Esophagus muscularis mucosa (tissue), 4 donors: ENCODE data around the gene CCDC127. TPM values are rescaled to one million over a fixed set of nuclear protein-coding genes. Genes with fewer than 3 reads are reported as not detected.

Experiments used
- DNase-seq: peaks from one replicate; pipeline ENCODE4 v3.0.0-alpha.2; 2017; ENCODE audit errors: extremely low spot score
- H3K27ac ChIP-seq, 4 donors: fragments of 200-600 bp; sonication (generic); replicated peaks in 1 of 4; 1 replicate in 3 of 4; 2 replicates in 1 of 4; pipeline ENCODE4 v1.5.1; 2016 to 2019; ENCODE audit warnings: mild to moderate bottlenecking in 1 of 4
- H3K27me3 ChIP-seq, 4 donors: fragments of 200-600 bp; sonication (generic); one replicate each; pipeline versions ENCODE4 v1.5.1 to v1.6.0; 2016 to 2019
- H3K36me3 ChIP-seq, 4 donors: fragments of 200-600 bp; sonication (generic); one replicate each; pipeline ENCODE4 v1.5.1; 2016 to 2019
- H3K4me1 ChIP-seq, 4 donors: fragments of 200-600 bp; sonication (generic); one replicate each; pipeline ENCODE4 v1.5.1; 2016 to 2019
- H3K4me3 ChIP-seq, 4 donors: fragments of 200-600 bp; sonication (generic); 1 replicate in 2 of 4; 2 replicates in 2 of 4; pipeline ENCODE4 v1.5.1; 2016 to 2019; ENCODE audit warnings: mild to moderate bottlenecking in 4 of 4, moderate library complexity in 1 of 4
- H3K9me3 ChIP-seq, 4 donors: fragments of 200-600 bp; sonication (generic); 1 replicate in 3 of 4; 2 replicates in 1 of 4; pipeline ENCODE4 v1.5.1; 2016 to 2019
- EP300 ChIP-seq: sonication (generic); formaldehyde crosslinking; IDR thresholded peaks from one replicate; pipeline ENCODE4 v1.6.1; 2017; ENCODE audit warnings: antibody characterized with exemption
- POLR2A ChIP-seq: fragments of 450-650 bp; IDR thresholded peaks from one replicate; pipeline ENCODE4 v1.6.1; 2017; ENCODE audit warnings: antibody characterized with exemption, moderate library complexity, mild to moderate bottlenecking, low read depth
- POLR2AphosphoS5 ChIP-seq, 2 donors: sonication (generic); formaldehyde crosslinking; IDR thresholded peaks; one replicate each; pipeline ENCODE4 v1.6.1; 2017; ENCODE audit warnings: antibody characterized with exemption in 2 of 2
- WGBS: methylation state at CpG from one replicate; pipeline ENCODE4 v1.1.5; 2018; 5-methylcytosine and 5-hydroxymethylcytosine counted together
- intact Hi-C: fragments of 100-400 bp; cut with DNase I; formaldehyde crosslinking; loops from one replicate; pipeline ENCODE4 v1.15.1; 2023
- total RNA-seq, 4 donors: library from RNA; depleted of rRNA; stranded (reverse); fragments of >200 nt; gene quantifications; one replicate each; pipeline versions ENCODE4 v1.1.0 to v1.2.1, GENCODE V29; 2016
- TF ChIP-seq, protein P1 (sequence below), 3 experiments: fragments of 200-600 bp in 2 of 3; fragments of 450-650 bp in 1 of 3; sonication (generic) in 2 of 3; IDR thresholded peaks; one replicate each; pipeline ENCODE4 v1.5.1; 2017 to 2019; ENCODE audit warnings: antibody characterized with exemption in 3 of 3, mild to moderate bottlenecking in 2 of 3, moderate library complexity in 1 of 3

Gene CCDC127
- total RNA-seq, 4 donors from 2014 or later: 5.8 to 11.9 (median 8.6) TPM

DNA sequence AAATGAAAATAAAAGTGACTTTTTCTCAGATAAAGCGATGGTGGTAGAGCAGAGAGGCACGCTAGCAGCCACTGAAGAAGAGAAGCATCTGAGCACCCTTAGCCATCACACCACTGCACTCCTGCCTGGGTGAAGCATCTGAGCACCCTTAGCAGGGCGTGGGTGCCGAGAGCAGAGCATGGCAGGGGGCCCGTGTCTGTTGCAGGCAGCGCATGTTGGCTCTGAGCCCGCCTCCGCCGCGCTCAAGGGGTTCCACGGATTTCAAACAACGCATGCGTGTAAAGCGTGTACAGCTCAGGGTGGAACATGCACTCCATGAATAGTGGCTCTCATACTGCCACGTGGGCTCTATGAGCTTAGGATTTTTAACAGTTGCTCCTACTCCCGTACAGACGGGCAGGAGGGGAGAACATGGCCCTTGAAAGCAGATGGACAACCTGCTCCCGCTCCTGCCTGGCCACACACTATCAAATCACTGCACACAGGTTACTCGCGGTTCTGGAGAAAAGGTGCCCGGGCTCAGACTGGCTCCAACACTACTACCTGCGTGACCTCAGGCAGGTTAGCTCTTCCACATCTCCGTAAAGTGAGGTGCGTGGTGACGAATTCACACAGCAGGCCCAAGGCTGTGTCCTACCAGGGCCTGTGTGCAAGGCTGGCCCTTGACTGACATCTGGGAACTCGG is 14.6 kb downstream of the CCDC127 start:
- intact Hi-C loops: no loop called here
- Histone ChIP-seq H3K9me3 (no peaks in the 10 kb centered on the region), H3K27me3 (no peaks in the 10 kb centered on the region), H3K27ac (no peak overlapping the region), H3K4me1 (peaks cover 0 to 22% (median 7%) of the 10 kb centered on the region in 4 donors), H3K36me3 (peaks cover 12 to 61% (median 37%) of the 10 kb centered on the region in 4 donors), H3K4me3 (no peak overlapping the region)
- TF ChIP-seq POLR2AphosphoS5 (IDR thresholded peaks at IDR 0.05): no peak
- no peak for TF ChIP-seq POLR2A
- no peak for TF ChIP-seq EP300
- TF ChIP-seq, protein P1, sequence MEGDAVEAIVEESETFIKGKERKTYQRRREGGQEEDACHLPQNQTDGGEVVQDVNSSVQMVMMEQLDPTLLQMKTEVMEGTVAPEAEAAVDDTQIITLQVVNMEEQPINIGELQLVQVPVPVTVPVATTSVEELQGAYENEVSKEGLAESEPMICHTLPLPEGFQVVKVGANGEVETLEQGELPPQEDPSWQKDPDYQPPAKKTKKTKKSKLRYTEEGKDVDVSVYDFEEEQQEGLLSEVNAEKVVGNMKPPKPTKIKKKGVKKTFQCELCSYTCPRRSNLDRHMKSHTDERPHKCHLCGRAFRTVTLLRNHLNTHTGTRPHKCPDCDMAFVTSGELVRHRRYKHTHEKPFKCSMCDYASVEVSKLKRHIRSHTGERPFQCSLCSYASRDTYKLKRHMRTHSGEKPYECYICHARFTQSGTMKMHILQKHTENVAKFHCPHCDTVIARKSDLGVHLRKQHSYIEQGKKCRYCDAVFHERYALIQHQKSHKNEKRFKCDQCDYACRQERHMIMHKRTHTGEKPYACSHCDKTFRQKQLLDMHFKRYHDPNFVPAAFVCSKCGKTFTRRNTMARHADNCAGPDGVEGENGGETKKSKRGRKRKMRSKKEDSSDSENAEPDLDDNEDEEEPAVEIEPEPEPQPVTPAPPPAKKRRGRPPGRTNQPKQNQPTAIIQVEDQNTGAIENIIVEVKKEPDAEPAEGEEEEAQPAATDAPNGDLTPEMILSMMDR (IDR thresholded peaks at IDR 0.05): no peak
- WGBS: 94% methylated on average over 24 of the region's 26 CpGs
- no peak for DNase-seq

DNA sequence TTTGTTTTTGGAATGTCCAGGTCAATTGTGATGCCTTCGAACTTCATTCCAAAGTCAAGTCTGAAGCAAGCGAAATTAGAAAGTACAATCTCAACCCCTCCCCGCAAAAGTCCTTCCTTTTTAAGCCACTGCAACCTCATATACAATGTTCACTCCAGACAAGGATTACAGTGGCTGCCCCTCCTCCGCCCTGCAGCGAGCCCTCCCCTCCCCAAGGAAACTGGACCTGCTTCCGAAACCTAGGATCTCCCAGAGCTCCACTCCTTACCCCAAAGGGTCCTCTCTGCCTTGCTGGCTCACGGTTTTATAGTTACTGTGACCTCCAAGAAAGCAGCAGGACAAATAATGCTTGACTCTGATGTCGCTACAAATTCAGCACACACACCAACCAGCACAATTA is 16.3 kb downstream of the CCDC127 start:
- H3K4me3 ChIP-seq: no peak overlapping the region
- TF ChIP-seq, protein P1 (IDR thresholded peaks at IDR 0.05): no peak
- TF ChIP-seq POLR2AphosphoS5 (IDR thresholded peaks at IDR 0.05): no peak
- TF ChIP-seq POLR2A: no peak
- TF ChIP-seq EP300: no peak
- no peaks in the 10 kb centered on the region for H3K27me3 ChIP-seq
- H3K36me3 ChIP-seq: peaks cover 10 to 54% (median 37%) of the 10 kb centered on the region in 4 donors
- intact Hi-C loops: no loop called here
- WGBS: 92% methylated on average over 8 of the region's 8 CpGs
- H3K27ac ChIP-seq: no peak overlapping the region
- DNase-seq: no peak
- no peaks in the 10 kb centered on the region for H3K9me3 ChIP-seq
- H3K4me1 ChIP-seq: peaks cover 0 to 12% (median under 1%) of the 10 kb centered on the region in 4 donors

DNA sequence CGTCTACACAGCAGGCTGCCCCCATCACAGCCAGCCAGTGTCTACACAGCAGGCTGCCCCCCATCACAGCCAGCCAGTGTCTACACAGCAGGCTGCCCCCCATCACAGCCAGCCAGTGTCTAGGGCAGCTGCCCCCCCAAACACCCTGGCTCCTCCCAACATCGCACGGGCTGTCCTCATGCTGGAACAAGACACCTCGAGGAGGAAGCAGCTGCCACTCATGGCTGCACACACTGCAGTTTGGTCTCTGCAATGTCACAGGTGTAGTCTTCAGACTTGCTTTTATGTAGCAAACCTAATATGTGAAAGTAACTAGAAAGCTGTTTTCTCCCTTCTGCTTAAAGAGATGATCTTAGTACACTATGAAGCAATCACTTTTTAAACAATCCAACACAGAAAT is 17.0 kb downstream of the CCDC127 start:
- intact Hi-C loops: no loop called here
- no peak overlapping the region for H3K27ac ChIP-seq
- DNase-seq: no peak
- no peak overlapping the region for H3K4me3 ChIP-seq
- no peaks in the 10 kb centered on the region for H3K27me3 ChIP-seq
- no peak for TF ChIP-seq EP300
- TF ChIP-seq POLR2A: no peak
- H3K4me1 ChIP-seq: peaks cover 0 to 5% (median 0%) of the 10 kb centered on the region in 4 donors
- 49% methylated on average over 4 of the region's 4 CpGs for WGBS
- peaks cover 10 to 49% (median 37%) of the 10 kb centered on the region in 4 donors for H3K36me3 ChIP-seq
- H3K9me3 ChIP-seq: no peaks in the 10 kb centered on the region

DNA sequence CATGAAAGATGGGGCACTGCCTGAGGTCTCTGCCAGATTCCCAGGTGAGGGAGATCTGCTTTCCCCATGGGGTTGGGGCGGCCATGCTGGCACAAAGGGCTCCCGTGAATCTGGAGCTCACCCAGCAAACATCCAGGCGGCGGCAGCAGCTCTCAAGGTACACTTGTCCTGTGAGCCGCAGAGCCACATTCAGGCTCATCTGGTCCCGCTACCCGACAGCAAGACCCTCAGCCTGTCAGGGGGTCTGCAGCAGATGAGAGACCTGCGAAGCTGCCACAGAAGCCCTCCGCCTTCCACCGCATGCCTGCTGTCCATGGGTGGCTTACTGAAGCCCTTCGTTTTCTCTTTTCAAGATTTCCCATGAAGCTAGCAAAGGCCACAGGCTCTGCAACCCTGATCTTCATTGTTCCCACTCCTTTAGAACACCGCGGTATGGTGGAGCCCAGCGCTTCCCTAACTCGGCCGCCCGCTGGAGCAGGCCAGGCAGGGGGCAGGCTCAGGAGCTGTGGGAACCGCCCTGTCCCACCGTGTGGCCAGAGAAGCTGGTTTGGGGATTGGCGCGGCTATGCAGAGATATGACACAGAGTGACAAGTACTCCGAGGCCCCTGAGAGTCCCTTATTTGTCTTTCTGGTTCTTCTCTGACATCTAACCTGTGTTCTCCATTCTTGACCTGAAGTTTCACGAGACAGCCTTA is 17.9 kb downstream of the CCDC127 start:
- Histone ChIP-seq H3K9me3 (no peaks in the 10 kb centered on the region), H3K4me1 (peaks cover 0 to 7% (median 0%) of the 10 kb centered on the region in 4 donors), H3K27ac (no peak overlapping the region), H3K4me3 (no peak overlapping the region), H3K36me3 (peaks cover 4 to 41% (median 32%) of the 10 kb centered on the region in 4 donors), H3K27me3 (no peaks in the 10 kb centered on the region)
- no peak for TF ChIP-seq EP300
- no peak for TF ChIP-seq POLR2A
- TF ChIP-seq, protein P1 (IDR thresholded peaks at IDR 0.05): no peak
- TF ChIP-seq POLR2AphosphoS5 (IDR thresholded peaks at IDR 0.05): no peak
- 94% methylated on average over 21 of the region's 23 CpGs for WGBS
- no peak for DNase-seq
- intact Hi-C loops: no loop called here

DNA sequence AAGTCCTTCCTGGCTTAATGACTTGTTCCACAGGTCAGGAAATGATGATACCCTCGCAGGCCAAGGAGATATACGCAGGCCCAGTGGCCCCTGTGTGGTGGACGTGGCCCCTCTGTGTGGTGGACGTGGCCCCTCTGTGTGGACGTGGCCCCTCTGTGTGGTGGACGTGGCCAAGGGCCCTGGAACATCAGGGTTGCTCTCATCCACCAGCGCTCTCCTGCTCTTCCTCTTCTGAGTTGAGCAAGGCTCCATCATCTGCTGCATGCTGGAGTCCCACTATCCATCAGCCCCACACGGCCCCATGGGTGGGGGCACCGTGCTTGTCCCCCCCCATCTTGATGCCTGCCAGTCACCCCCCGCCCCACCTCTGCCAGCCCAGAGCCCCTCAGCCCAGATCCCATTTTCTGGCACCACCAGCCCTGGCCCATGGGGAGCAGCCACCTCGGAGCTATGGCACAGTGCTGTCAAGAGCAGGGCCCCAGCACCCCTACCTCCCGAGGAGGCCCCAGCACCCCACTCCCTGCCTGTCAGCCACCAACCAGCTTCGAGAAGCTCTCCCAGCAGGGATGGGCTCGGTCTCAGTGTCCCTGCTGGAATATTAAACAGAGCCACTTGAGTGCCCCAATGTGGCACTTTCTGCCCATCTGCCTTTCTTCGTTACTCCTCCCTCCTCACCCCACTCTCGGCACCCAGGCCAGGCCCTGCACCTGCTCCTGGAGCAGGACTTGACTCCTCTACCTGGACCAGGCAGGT is 18.6 kb downstream of the CCDC127 start:
- DNase-seq: no peak
- Histone ChIP-seq H3K4me1 (peaks cover 0 to 13% (median 0%) of the 10 kb centered on the region in 4 donors), H3K4me3 (no peak overlapping the region), H3K36me3 (peaks cover 0 to 34% (median 26%) of the 10 kb centered on the region in 4 donors), H3K27me3 (no peaks in the 10 kb centered on the region), H3K27ac (no peak overlapping the region), H3K9me3 (no peaks in the 10 kb centered on the region)
- TF ChIP-seq POLR2A (no peak), EP300 (no peak), POLR2AphosphoS5 (IDR thresholded peaks at IDR 0.05) (no peak)
- TF ChIP-seq, protein P1 (IDR thresholded peaks at IDR 0.05): no peak
- intact Hi-C loops: no loop called here
- 89% methylated on average over 13 of the region's 16 CpGs for WGBS
